ENCODE data around the gene LIMK2.

LIMK2 gene

DNA sequence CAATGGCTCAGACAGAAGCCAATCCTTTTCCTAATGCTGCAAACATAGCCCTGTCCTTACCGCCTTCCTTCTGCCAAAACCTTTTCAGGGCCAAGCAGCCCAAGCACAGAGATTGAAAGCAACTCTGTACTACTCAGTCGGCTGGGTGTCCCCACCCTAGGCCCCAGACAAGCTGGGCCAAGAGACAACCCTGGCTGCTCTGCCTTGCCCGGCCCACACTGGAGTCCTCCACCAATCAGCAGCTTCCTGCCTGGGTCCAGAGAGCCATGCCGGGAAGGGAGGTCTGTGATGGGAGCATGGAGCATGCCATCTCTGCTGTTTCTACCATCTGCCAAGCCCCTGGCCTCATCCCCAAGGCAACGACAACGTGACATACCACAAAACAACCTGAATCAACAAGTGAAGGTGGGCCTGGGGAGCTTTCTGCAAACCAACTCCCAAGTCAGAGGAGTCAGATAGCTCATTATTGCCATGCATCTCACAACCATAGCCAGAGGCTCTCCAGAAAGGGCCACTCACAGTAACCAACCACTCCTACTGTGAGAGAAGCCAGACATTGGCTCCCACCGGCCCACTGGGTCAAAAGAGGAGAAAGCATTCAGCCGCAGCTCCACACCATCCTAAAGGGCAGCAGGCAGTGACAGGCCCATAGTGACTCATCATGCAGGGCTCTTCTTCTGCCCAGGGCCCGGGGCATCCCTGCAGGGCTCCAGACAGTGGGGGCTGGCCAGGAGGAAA lies 115.9 kb downstream of the LIMK2 start:
- peak in 1 of 58 donors; percentile 16 for DNase-seq

DNA sequence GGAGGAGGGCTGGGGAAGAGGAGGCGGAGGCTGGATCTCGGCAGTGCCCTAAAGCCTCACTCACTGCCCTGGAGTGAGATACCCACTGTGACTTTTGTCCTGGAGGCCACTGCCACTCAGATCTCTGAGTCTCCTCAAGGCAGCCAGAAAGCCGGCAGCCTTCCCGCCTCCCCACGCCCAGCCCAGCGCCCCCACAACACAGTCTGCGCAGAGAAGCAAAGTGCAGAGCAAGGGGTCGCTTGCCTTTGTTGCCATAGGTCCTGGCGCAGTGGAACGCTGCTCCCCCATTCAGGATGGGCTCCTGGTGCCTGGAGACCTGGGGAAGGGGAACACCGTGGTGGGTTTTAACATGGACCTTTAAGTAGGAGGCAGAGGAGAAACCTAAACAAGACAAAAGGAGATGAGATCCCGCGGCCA lies 116.5 kb downstream of the LIMK2 start:
- no peak for DNase-seq

DNA sequence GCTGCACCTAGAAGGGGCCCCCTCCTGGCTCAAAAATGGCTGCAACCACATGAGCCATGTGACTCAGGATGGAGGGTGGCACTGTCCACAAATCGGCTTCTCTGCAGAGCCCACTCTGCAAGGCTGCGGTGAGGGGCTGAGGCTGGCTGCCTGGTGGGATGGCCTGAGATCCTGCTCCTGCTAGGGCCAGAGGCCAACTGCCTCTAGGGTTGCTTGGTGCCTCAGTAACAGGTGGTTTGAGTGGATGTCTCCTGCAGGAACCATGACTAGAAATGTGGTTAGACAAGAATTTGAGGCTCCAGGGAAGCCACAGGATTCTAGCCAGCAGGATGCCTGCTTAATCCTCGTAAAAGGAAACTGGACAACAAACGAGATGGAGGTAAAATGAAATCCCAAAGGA lies 116.9 kb downstream of the LIMK2 start:
- no peak for DNase-seq
